Bone marrow (tissue), 2 donors: ENCODE results near the gene KIAA0753.
A peak's percentile ranks its signal among the peaks of the same experiment; 100 is the strongest.

Experiments
- DNase-seq, 2 donors: peaks; one replicate each; lab custom pipeline; 2025; lab: John Stamatoyannopoulos, UW

KIAA0753 gene

GRCh38 chr17:6569370-6570285 is 70.9 kb downstream of the KIAA0753 start:
- DNase-seq, result no peak

- no peak for DNase-seq
These were observed 72.2 kb downstream of the KIAA0753 start for GRCh38 chr17:6568184-6568758.

GRCh38 chr17:6567528-6568183 is 72.9 kb downstream of the KIAA0753 start:
- no peak for DNase-seq

GRCh38 chr17:6561446-6561845 is 79.1 kb downstream of the KIAA0753 start:
- no peak for DNase-seq

- no peak for DNase-seq
These were observed 80.0 kb downstream of the KIAA0753 start for GRCh38 chr17:6560496-6560895.

GRCh38 chr17:6559753-6560215 is 80.7 kb downstream of the KIAA0753 start:
- DNase-seq, result no peak

DNA sequence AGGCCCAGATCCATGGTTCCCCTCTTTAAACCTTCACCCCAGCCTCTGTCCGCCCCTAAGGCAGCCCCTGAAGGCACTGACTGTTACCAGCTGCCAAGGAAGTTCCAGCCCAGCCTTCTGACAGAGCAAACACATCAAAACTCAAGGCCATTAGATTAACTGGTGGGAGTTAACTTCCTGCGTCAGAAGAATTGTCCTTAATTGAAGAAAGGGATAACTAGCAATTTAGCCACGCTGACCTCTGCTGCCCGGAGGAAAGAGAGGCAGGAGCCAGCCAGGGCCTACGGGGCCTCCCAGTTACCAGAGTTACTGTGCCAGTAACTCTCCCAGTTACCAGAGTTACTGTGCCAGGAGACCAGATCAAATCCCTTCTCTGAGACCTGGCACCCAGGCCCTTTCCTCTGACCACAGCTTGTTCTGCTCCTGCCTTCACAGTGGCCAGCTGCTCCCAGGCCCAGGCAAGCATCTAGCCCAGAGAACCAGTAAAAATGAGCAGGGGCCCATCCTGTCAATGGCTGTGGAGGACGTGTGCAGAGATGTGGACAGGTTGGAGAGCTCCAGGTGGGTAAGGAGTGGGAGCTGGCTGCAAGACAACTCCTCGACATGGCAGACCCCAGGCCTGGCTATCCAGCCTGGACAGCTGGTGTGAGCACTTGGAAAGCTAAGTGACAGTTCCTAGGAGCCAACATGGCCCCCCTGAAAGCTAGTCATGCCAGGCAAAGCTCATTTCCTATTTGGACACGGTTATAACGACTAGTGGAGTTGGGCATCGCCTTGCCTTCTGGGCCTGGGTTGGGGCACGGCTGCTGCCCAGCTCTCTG is 81.4 kb downstream of the KIAA0753 start:
- no peak for DNase-seq

DNA sequence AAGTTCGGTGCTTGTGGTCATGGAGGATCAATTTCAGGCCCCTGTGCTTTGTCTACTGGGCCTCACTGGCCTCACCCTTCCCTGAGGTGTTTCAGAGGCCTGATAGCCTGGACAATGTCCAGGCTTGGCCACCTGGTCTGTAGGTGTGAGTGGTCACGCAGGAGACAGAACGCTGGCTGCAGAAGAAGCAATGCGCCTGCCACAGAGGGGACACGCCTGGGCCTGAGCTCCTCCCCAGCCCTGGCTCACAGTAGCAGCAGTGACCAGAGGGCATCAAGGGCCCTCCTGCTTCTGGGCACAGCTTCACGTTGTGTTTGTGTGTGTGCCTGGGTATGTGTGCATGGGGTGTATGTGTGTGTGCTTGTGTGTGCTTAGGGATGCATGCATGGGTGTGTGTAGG is 82.2 kb downstream of the KIAA0753 start:
- no peak for DNase-seq

GRCh38 chr17:6557040-6557438 is 83.5 kb downstream of the KIAA0753 start:
- DNase-seq, result no peak

DNA sequence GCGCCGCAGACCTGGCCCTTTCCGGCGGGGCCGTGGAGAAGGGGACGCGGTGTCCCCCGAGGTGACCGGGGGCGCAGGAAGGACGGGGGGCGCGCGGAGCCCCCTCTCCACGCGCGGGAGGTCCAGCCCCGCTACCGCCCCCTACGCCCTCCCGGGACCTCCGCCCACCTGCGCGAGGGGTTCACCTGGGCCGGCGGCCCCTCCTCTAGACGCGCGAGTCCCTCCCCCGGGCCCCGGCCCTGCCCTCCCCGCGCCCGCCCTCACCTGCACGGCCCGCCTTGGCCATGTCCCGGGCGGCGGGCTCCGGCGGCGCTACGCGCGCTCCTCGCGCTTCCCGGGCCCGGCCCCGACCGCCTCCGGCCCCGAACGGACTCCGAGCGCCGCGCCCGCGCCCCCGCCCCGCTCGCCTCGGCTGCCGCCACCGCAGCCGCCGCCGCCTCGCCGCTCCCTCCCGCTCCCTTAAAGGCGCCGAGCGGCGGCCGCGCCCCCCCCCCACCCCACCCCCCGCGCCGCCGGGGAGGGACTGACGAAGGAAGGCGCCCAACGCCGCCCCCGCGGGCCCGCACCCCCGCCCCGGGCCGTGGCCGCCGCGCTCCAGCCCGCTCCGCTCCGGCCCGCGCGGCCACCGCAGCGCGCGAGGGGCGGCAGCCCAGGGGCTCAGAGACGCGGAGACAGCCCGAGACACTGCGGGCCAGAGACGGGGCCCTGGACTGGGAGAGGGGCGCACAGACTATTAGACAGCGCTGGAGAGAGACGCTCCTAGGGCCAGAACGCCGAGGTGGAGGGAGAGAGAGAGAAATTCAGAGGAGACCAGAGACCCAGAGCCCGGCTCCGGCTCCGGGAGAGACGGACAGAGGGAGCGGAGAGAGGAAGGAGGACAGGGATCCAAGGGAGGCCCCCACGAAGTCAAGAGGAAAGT is 84.1 kb downstream of the KIAA0753 start, which contains the start of gene PITPNM3:
TSS of gene PITPNM3 (minus strand) at position 435 of the 919 bp plus-strand sequence. CDS start at position 286, 149 bp downstream.
- no peak for DNase-seq

- DNase-seq, result peak in 1 of 2 donors; percentile 12
These were observed 85.0 kb downstream of the KIAA0753 start for GRCh38 chr17:6555331-6556120.

GRCh38 chr17:6554871-6555330 is 85.6 kb downstream of the KIAA0753 start:
- DNase-seq, result no peak

GRCh38 chr17:6554342-6554741 is 86.2 kb downstream of the KIAA0753 start:
- DNase-seq, result no peak

GRCh38 chr17:6551869-6552531 is 88.5 kb downstream of the KIAA0753 start:
- DNase-seq, result no peak

DNA sequence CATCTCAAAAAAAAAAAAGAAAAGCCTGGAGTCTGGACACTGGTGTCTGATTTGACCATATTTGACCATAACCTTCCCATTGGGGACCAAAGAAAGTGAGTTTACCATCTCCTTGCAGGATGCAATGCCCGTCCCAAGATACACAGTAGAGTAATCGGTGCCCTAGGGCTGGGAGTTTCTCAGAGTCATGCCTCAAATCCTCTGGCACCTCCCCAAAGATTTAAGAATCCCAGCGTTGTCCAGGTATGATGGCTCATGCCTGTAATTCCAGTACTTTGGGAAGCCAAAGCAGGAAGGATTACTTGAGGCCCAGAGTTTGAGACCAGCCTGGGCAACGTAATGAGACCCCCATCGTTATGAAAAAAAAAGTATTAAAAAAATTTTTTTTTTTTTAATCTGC is 89.2 kb downstream of the KIAA0753 start:
- DNase-seq, result no peak

DNA sequence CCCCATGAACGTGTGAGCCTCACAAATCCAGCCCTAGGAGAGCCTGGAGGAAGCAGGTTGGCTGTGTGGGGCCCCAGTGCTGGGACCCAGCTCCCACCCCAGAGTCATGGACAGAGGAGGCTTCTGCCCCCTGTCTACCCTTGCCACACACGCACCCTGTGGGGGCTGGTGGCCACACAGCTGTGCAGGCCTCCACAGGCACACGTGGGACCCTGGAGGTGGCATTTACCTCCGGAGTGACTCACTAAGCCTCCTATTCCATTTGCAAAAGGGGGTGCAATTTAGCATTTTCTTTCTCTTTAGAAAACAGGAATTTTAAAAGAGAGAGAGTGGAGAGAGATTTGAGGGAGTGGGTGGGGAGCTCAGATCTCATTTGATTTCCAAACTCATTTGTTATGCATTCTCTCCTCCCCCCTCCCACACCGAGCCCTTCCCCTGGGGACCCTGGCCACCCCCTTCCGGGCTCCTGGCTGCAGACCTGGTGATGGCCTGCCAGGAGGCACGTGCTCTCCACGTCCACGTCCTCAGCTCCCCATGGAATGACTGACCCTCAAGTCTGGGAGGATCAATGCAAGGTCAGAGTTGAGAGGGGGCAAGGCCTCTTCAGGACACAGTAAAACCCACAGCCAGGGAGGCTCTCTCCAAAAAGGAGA is 91.0 kb downstream of the KIAA0753 start:
- DNase-seq, result no peak

DNA sequence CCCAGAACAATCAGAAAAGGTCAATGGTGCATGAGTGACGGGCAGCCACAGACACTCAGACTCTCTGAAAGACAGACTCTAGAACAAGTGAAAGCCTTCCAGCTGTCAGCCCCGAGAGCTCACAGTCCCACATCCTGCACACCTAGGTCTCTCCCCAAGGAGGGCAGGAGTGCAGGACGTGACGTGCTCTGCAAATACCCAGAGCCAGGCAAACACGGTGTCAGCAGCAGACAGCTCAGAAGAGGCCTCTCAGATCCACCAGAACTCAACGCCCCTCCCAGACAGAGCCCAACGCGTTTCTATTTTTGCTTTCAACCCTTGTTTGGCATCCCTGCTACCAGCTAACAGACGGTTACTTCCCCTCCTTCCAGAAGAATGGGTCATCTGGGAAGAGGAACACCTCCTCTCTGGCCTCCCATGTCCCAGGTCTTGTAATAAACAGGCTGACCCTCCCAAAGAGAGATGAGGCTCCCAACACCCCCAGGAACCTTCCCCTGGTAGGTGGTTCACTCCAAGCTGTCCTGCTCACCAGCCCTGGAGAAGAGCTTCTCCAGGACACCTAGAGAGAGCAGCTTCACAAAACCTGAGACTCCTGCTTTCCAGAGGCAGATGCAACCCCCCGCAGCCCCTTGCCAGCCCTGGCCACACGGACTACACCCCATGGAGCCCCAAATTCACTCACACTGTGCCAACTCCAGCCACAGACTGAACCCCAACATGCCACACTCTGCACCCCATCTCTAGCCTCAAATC is 91.8 kb downstream of the KIAA0753 start:
- no peak for DNase-seq

DNA sequence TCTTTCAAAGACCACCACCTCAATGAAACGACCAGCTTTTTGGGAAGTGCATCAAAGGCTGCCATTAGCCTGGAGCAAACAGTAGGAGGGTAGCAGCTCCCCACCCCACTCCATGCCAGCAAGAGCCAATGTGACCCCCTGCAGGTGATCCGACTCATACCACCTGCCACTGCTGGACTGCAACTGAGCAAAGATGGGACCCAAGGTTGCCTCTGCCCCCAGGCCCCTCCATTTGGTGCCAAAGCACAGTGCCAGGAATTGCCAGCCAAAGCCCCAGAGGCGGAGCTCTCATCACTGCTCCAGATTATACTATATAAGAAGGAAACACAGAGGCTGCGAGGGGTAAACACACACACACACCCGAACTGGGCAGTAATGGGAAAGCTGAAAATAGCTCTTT is 92.5 kb downstream of the KIAA0753 start:
- no peak for DNase-seq
